Measurements from ENCODE around the gene SPEN. TPM values are rescaled to one million over a fixed set of nuclear protein-coding genes. Genes with fewer than 3 reads are reported as not detected.
A peak's percentile ranks its signal among the peaks of the same experiment; 100 is the strongest.

The SPEN gene
- total and polyA plus RNA-seq, 2 of the 13 experiments (the other 11 are each of a cell fraction or from before 2014, with no cell fraction given), result 4.8 to 14.0 TPM

DNA sequence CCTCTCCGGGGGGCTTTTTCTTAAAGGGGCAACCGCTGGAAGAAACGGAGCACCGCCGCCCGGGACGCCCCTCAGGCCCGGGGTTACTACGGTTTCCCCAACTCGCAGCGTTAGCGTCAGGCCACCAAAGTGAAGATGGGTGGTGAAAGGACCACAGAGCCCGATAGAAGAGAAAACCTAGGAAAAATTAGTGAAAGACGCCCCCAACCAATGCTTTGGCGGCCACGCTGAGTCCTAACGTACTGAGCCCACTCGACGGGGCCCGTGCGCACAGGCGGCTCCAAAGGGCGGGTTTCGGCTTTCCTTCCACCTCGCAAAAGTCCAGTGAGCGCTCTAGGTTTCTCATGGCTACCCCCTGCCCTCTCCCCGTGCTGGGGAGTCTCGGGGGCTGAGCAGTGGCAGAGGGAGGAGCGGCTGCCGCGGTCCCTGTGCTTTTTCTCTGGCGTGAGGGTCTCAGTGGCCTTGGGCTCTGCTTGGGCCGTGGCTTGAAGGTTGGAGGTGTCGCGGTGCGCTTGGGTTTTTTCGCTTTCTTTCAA, 12.2 kb upstream of the SPEN start:
- peaks cover 16% of the 10 kb centered on the region for H3K79me2 ChIP-seq (ENCODE audit: insufficient read depth, low read length)
- CTCF ChIA-PET (ENCODE audit: low intra/inter-chr PET ratio, low total read pairs), result no interaction called here
- TF ChIP-seq AGO1 (IDR thresholded peaks at IDR 0.05; ENCODE audit: low read depth, low read length, poor library complexity, severe bottlenecking), result peak; percentile 67
- TF ChIP-seq, protein P1, sequence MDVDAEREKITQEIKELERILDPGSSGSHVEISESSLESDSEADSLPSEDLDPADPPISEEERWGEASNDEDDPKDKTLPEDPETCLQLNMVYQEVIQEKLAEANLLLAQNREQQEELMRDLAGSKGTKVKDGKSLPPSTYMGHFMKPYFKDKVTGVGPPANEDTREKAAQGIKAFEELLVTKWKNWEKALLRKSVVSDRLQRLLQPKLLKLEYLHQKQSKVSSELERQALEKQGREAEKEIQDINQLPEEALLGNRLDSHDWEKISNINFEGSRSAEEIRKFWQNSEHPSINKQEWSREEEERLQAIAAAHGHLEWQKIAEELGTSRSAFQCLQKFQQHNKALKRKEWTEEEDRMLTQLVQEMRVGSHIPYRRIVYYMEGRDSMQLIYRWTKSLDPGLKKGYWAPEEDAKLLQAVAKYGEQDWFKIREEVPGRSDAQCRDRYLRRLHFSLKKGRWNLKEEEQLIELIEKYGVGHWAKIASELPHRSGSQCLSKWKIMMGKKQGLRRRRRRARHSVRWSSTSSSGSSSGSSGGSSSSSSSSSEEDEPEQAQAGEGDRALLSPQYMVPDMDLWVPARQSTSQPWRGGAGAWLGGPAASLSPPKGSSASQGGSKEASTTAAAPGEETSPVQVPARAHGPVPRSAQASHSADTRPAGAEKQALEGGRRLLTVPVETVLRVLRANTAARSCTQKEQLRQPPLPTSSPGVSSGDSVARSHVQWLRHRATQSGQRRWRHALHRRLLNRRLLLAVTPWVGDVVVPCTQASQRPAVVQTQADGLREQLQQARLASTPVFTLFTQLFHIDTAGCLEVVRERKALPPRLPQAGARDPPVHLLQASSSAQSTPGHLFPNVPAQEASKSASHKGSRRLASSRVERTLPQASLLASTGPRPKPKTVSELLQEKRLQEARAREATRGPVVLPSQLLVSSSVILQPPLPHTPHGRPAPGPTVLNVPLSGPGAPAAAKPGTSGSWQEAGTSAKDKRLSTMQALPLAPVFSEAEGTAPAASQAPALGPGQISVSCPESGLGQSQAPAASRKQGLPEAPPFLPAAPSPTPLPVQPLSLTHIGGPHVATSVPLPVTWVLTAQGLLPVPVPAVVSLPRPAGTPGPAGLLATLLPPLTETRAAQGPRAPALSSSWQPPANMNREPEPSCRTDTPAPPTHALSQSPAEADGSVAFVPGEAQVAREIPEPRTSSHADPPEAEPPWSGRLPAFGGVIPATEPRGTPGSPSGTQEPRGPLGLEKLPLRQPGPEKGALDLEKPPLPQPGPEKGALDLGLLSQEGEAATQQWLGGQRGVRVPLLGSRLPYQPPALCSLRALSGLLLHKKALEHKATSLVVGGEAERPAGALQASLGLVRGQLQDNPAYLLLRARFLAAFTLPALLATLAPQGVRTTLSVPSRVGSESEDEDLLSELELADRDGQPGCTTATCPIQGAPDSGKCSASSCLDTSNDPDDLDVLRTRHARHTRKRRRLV (CRISPR knock-in tag; IDR thresholded peaks at IDR 0.05), result peak; percentile 28; the same call in 1 of the 2 replicates
- TF ChIP-seq HOXD1 (CRISPR knock-in tag; IDR thresholded peaks at IDR 0.05), result 0 out of 2 replicates have a peak, but pooled peaks have one; percentile 15
- peak; percentile 54 for TF ChIP-seq ZNF883 (CRISPR knock-in tag; IDR thresholded peaks at IDR 0.05; ENCODE audit: not compliant biosample characterization)
- peak; percentile 81 for TF ChIP-seq RBFOX2 (IDR thresholded peaks at IDR 0.05; ENCODE audit: low read depth, low read length)
- peak in 1 of 2 experiments; percentile 13; a peak in 1 of 4 replicates for TF ChIP-seq POLR2A (IDR thresholded peaks at IDR 0.05; ENCODE audit: insufficient read depth in 1 of 2, low read depth in 2 of 2, low read length in 2 of 2)
- TF ChIP-seq ZNF510 (CRISPR knock-in tag; IDR thresholded peaks at IDR 0.05; ENCODE audit: low read depth), result 0 out of 2 replicates have a peak, but pooled peaks have one; percentile 20
- peak; percentile 64 for TF ChIP-seq ZNF777 (CRISPR knock-in tag; IDR thresholded peaks at IDR 0.05)
- TF ChIP-seq TCF12 (IDR thresholded peaks at IDR 0.05), result no peak
- TF ChIP-seq TCF12 (CRISPR knock-in tag; IDR thresholded peaks at IDR 0.05), result peak; percentile 65; the same call in 1 of the 2 replicates
- TF ChIP-seq DNMT3B (CRISPR knock-in tag; conservative IDR thresholded peaks at IDR 0.05), result no peak
- TF ChIP-seq ZNF430 (CRISPR knock-in tag; IDR thresholded peaks at IDR 0.05), result peak; percentile 11; the same call in 1 of the 2 replicates
- TF ChIP-seq ZNF484 (CRISPR knock-in tag; IDR thresholded peaks at IDR 0.05; ENCODE audit: borderline replicate concordance, low read depth), result no peak
- no peak for TF ChIP-seq ZNF546 (CRISPR knock-in tag; conservative IDR thresholded peaks at IDR 0.05)
- no peak for TF ChIP-seq PHF8 (CRISPR knock-in tag; IDR thresholded peaks at IDR 0.05)
- TF ChIP-seq ZIK1 (CRISPR knock-in tag; IDR thresholded peaks at IDR 0.05; ENCODE audit: borderline replicate concordance, low read depth), result peak; percentile 62; the same call in 1 of the 2 replicates
- TF ChIP-seq, protein P2, sequence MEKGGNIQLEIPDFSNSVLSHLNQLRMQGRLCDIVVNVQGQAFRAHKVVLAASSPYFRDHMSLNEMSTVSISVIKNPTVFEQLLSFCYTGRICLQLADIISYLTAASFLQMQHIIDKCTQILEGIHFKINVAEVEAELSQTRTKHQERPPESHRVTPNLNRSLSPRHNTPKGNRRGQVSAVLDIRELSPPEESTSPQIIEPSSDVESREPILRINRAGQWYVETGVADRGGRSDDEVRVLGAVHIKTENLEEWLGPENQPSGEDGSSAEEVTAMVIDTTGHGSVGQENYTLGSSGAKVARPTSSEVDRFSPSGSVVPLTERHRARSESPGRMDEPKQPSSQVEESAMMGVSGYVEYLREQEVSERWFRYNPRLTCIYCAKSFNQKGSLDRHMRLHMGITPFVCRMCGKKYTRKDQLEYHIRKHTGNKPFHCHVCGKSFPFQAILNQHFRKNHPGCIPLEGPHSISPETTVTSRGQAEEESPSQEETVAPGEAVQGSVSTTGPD (CRISPR knock-in tag; IDR thresholded peaks at IDR 0.05), result 0 out of 2 replicates have a peak, but pooled peaks have one; percentile 44
- TF ChIP-seq MXD1 (CRISPR knock-in tag; IDR thresholded peaks at IDR 0.05), result 0 out of 2 replicates have a peak, but pooled peaks have one; percentile 38

More for the DNA sequence above, 12.2 kb upstream of the SPEN start:
- Histone ChIP-seq H2AFZ (ENCODE audit: low read length) (no peak overlapping the region), H3K27me3 (ENCODE audit: control insufficient read depth in 1 of 2, insufficient read depth in 2 of 2, low read length in 2 of 2) (no peaks in the 10 kb centered on the region; a peak in 1 of 5 replicates), H3K4me1 (ENCODE audit: insufficient read depth, low read length) (peaks cover 49% of the 10 kb centered on the region), H3K4me2 (ENCODE audit: low read depth, low read length) (peak overlapping the region; percentile 93), H3K9me3 (ENCODE audit: low read length) (no peaks in the 10 kb centered on the region), H4K20me1 (ENCODE audit: insufficient read depth, low read length) (no peaks in the 10 kb centered on the region), H3K4me3 (replicated peaks in 1 of 3; ENCODE audit: insufficient read depth in 1 of 3, low read depth in 2 of 3, low read length in 3 of 3) (peak overlapping the region; percentile 77 to 83 (median 78); a peak in 5 of 6 replicates), H3K9ac (ENCODE audit: insufficient read depth, low read depth, low read length) (peak overlapping the region; percentile 98), H3K36me3 (replicated peaks in 1 of 2; ENCODE audit: control insufficient read depth in 1 of 2, insufficient read depth in 2 of 2, low read length in 2 of 2) (no peaks in the 10 kb centered on the region), H3K27ac (ENCODE audit: extremely low read length, insufficient read depth, low read length) (peak overlapping the region; percentile 100)
- in situ Hi-C loops (cut with HindIII; ENCODE audit: extremely low pct_ligation_motif_present, low pct_unique_long_range_greater_than_20kb) (no loop called here), intact Hi-C loops (cut with micrococcal nuclease; ENCODE audit: unreplicated experiment) (loop anchor here (1.0 kb wide), 1 partner anchor 12 kb away; the partner anchor contains the start of gene SPEN)
- DNase-seq (ENCODE audit: low spot score) (peak; percentile 27), FAIRE-seq (no peak), ATAC-seq (peak; percentile 40)
- BruUV-seq (replicated peaks), result TSS peak; percentile 83
- WGBS (ENCODE audit: low lambda C conversion rate), result 1% methylated on average over 21 of the region's 37 CpGs
- POLR2A ChIA-PET, result interaction anchor here (1.0 to 4.5 kb wide), 6 partner anchors 11 to 35 kb away, joined by 3 to 208 read pairs (median 16); partner anchors contain the start of gene SPEN
